OCI-LY1 (cell line): Measurements from ENCODE around the gene SV2C.

ENCODE experiments used
- H2AFZ ChIP-seq: fragments of 200-600 bp; sonication (generic), shearing (Covaris generic); 2 replicates; pipeline ENCODE4 v1.6.0; 2014; ENCODE audit warnings: antibody characterized with exemption, mild to moderate bottlenecking, low read length
- H3F3A ChIP-seq: fragments of 200-600 bp; sonication (generic), shearing (Covaris generic); 2 replicates; pipeline ENCODE4 v1.6.0; 2014; ENCODE audit warnings: mild to moderate bottlenecking, antibody characterized with exemption, low read length, moderate library complexity; ENCODE audit not compliant: insufficient read depth
- H3K27ac ChIP-seq: fragments of 200-600 bp; sonication (generic); 2 replicates; pipeline ENCODE4 v1.5.1; 2014; ENCODE audit warnings: low read length, mixed run types, mild to moderate bottlenecking, low read depth; ENCODE audit not compliant: poor library complexity, severe bottlenecking
- H3K27me3 ChIP-seq: fragments of 200-600 bp; sonication (generic); 2 replicates; pipeline ENCODE4 v1.6.0; 2014; ENCODE audit warnings: antibody characterized with exemption, mild to moderate bottlenecking, low read length, moderate library complexity; ENCODE audit not compliant: insufficient read depth
- H3K36me3 ChIP-seq: fragments of 200-600 bp; sonication (generic); 2 replicates; pipeline ENCODE4 v1.6.1; 2014; ENCODE audit warnings: mild to moderate bottlenecking, antibody characterized with exemption, low read length, moderate library complexity, mixed read lengths; ENCODE audit not compliant: insufficient read depth
- H3K4me1 ChIP-seq: fragments of 200-600 bp; sonication (generic); 2 replicates; pipeline ENCODE4 v1.5.1; 2014; ENCODE audit warnings: mild to moderate bottlenecking, low read length, moderate library complexity; ENCODE audit not compliant: insufficient read depth, severe bottlenecking
- H3K4me2 ChIP-seq: fragments of 200-600 bp; sonication (generic), shearing (Covaris generic); 2 replicates; pipeline ENCODE4 v1.6.1; 2014; ENCODE audit warnings: low read length
- H3K4me3 ChIP-seq: fragments of 200-600 bp; sonication (generic); 2 replicates; pipeline ENCODE4 v1.5.1; 2014; ENCODE audit warnings: low read length, low read depth, mild to moderate bottlenecking, mixed read lengths; ENCODE audit not compliant: poor library complexity, severe bottlenecking
- H3K79me2 ChIP-seq: fragments of 200-600 bp; shearing (Covaris generic); 2 replicates; pipeline ENCODE4 v1.6.1; 2016; ENCODE audit warnings: mixed run types, low read length, mixed read lengths; ENCODE audit not compliant: insufficient read depth
- H3K9ac ChIP-seq: fragments of 200-600 bp; sonication (generic), shearing (Covaris generic); 2 replicates; pipeline ENCODE4 v1.6.1; 2014; ENCODE audit warnings: mild to moderate bottlenecking, low read length, mixed read lengths
- H3K9me2 ChIP-seq: fragments of 200-600 bp; sonication (generic), shearing (Covaris generic); 2 replicates; pipeline ENCODE4 v1.6.1; 2014; ENCODE audit warnings: low read depth, mild to moderate bottlenecking, low read length, mixed read lengths
- H3K9me3 ChIP-seq: fragments of 200-600 bp; shearing (Covaris generic); 2 replicates; pipeline ENCODE4 v1.6.1; 2014; ENCODE audit warnings: low read length, mixed read lengths
- H4K20me1 ChIP-seq: fragments of 200-600 bp; sonication (generic), shearing (Covaris generic); 2 replicates; pipeline ENCODE4 v1.6.0; 2016; ENCODE audit warnings: mild to moderate bottlenecking, low read length; ENCODE audit not compliant: insufficient read depth
- CTCF ChIP-seq: fragments of 200-600 bp; sonication (generic), shearing (Covaris generic); IDR thresholded peaks from 2 replicates; pipeline ENCODE4 v1.5.1; 2017; ENCODE audit warnings: mild to moderate bottlenecking, antibody characterized with exemption, low read length, moderate library complexity, mixed read lengths
- EZH2 ChIP-seq: fragments of 200-600 bp; sonication (generic), shearing (Covaris generic); IDR thresholded peaks from 2 replicates; pipeline ENCODE4 v1.8.0; 2017; ENCODE audit warnings: borderline replicate concordance, mixed run types, mild to moderate bottlenecking, antibody characterized with exemption, low read length, moderate library complexity, mixed read lengths

The SV2C gene

DNA sequence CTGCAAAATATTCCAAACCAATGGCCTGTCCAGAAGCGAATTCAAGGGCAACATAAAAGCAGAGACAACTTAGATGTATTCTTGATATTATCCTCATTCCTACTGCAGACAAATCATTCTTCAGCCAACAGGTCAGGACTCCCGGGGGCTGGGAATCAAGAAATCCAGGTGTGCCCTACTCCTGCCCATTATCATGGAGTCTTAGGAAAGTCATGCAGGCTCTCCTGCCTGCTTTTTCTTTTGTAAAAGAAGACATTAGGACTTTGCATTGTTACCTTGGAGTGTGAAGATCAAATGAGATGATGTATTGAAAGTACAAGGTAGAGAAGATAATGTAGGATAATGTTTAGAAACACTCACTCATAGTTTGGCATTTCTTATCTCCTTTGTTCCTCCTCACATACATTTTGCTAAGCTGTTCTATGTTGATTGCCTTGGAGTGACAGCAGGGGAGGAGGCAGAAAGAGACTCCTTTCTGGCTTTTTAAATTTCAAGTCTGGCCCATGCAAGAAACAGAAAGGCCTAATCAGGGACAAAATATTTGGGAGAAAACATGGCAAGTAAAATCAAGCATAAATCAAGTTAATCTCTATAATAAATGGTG is 113.8 kb downstream of the SV2C start:
- Histone ChIP-seq H3K9ac (no peak overlapping the region), H3K4me2 (no peak overlapping the region), H3K4me3 (no peak overlapping the region), H3K79me2 (no peaks in the 10 kb centered on the region), H3K4me1 (no peaks in the 10 kb centered on the region), H3K9me3 (no peaks in the 10 kb centered on the region), H2AFZ (no peak overlapping the region), H4K20me1 (no peaks in the 10 kb centered on the region), H3K36me3 (no peaks in the 10 kb centered on the region), H3K27me3 (no peaks in the 10 kb centered on the region), H3F3A (no peaks in the 10 kb centered on the region), H3K9me2 (no peaks in the 10 kb centered on the region), H3K27ac (no peak overlapping the region)
- TF ChIP-seq EZH2 = no peak
- TF ChIP-seq CTCF = no peak

GRCh38 chr5:76197726-76198125 is 114.5 kb downstream of the SV2C start:
- TF ChIP-seq EZH2 = no peak
- TF ChIP-seq CTCF = no peak
- no peak overlapping the region for H3K4me2 ChIP-seq
- H3K27me3 ChIP-seq = no peaks in the 10 kb centered on the region
- no peaks in the 10 kb centered on the region for H3K36me3 ChIP-seq
- no peak overlapping the region for H3K27ac ChIP-seq
- no peak overlapping the region for H3K9ac ChIP-seq
- no peaks in the 10 kb centered on the region for H3K79me2 ChIP-seq
- no peaks in the 10 kb centered on the region for H3K9me2 ChIP-seq
- no peaks in the 10 kb centered on the region for H4K20me1 ChIP-seq
- H2AFZ ChIP-seq = no peak overlapping the region
- H3F3A ChIP-seq = no peaks in the 10 kb centered on the region
- H3K4me1 ChIP-seq = no peaks in the 10 kb centered on the region
- no peak overlapping the region for H3K4me3 ChIP-seq
- H3K9me3 ChIP-seq = no peaks in the 10 kb centered on the region

DNA sequence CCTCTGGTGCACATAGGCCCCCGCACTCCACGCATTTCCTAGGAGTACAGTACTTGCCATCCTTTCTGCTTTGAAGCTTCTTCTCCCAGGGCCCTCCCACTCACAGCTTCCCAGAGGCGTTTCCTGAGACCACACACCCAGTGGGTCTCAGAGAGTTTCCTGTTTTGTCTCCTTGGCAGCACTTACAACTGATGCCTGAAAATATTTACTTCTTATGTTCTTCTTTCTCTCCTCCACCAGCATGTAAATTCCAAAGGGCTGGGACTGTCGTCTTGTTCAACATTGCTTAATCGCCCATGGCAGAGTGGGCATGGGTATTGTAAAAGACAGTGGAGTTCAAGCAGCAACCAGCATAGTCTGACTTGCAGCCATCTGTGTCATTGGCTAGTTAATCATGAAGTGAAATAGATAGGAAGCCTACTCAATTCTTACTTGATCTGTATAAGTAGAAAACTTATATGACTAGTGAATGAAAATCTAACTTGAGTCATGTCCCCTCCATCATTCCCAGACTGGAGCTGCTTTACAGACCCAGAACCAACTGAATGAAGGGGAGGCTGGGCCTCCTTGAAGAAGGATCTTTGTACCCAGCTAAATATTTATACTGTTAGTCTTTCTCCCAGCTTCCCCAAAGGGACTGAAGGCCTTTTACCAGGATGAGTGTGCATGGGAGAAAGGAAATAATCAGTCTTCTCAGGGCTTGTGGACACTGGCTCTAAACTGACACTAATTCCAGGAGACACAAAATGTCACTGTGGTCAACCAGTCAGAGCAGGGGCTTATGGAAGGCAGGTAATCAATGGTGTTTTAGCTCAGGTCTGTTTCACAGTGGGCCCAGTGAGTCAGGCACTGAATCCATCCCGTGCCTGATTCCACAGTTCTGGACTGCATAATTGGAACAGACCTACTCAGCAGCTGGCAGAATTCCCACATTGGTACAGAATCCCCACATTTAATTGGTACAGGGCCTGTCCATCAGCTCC is 116.4 kb downstream of the SV2C start:
- H3K9ac ChIP-seq = no peak overlapping the region
- no peaks in the 10 kb centered on the region for H3K9me2 ChIP-seq
- H4K20me1 ChIP-seq = no peaks in the 10 kb centered on the region
- no peak for TF ChIP-seq EZH2
- TF ChIP-seq CTCF = no peak
- H3K4me3 ChIP-seq = no peak overlapping the region
- H3K9me3 ChIP-seq = no peaks in the 10 kb centered on the region
- no peaks in the 10 kb centered on the region for H3K36me3 ChIP-seq
- H2AFZ ChIP-seq = no peak overlapping the region
- no peaks in the 10 kb centered on the region for H3K4me1 ChIP-seq
- H3K79me2 ChIP-seq = no peaks in the 10 kb centered on the region
- H3K4me2 ChIP-seq = no peak overlapping the region
- H3F3A ChIP-seq = no peaks in the 10 kb centered on the region
- no peak overlapping the region for H3K27ac ChIP-seq
- no peaks in the 10 kb centered on the region for H3K27me3 ChIP-seq
